K562 (cell line): ENCODE measurements around the gene SLC16A12. TPM values are rescaled to one million over a fixed set of nuclear protein-coding genes. Genes with fewer than 3 reads are reported as not detected.

Experiments used
- ATAC-seq: fragments of 200-7000 bp; cut with Tn5 transposase; 3 replicates; pipeline ENCODE4 v1.9.1; 2020; ENCODE audit warnings: moderate library complexity
- BruUV-seq: library from RNA; stranded (reverse); fragments of 400-500 nt; replicated peaks from 2 replicates; lab custom pipeline; 2021; lab: Mats Ljungman, UMichigan
- CTCF ChIA-PET: fragments of 300-600 bp; formaldehyde crosslinking; extraction: SDS; loops from one replicate; lab custom pipeline; 2021; ENCODE audit warnings: low intra/inter-chr PET ratio; lab: Yijun Ruan, JAX
- POLR2A ChIA-PET: fragments of 300-600, 350-650 bp; sonication (Branson Sonifier 250); formaldehyde crosslinking; extraction: SDS; loops from one replicate; lab custom pipeline; 2021; ENCODE audit warnings: antibody characterized with exemption, inconsistent platforms; lab: Yijun Ruan, JAX
- DNase-seq, 4 experiments: peaks; one replicate each; pipeline versions ENCODE4 v3.0.0 to v3.0.0-alpha.2; 2011 to 2018; ENCODE audit warnings: low spot score in 3 of 4, mixed read lengths in 3 of 4; ENCODE audit errors: extremely low read depth in 1 of 4
- FAIRE-seq: peaks from 2 replicates; lab custom pipeline; 2011; peaks lifted over from hg19 to GRCh38; lab: Jason Lieb, UNC
- H2AFZ ChIP-seq: 2 replicates; pipeline ENCODE4 v1.6.0; 2011; ENCODE audit warnings: low read depth, low read length, control low read depth, inconsistent platforms
- H3K27ac ChIP-seq: fragments of 200-600 bp; 3 replicates; pipeline ENCODE4 v1.8.0; 2011; ENCODE audit warnings: low read depth, mild to moderate bottlenecking, control low read depth, inconsistent platforms, low read length, moderate library complexity, mixed read lengths; ENCODE audit errors: extremely low read depth
- H3K27me3 ChIP-seq, 2 experiments: fragments of 300-600 bp in 1 of 2; 2 replicates in 1 of 2; 3 replicates in 1 of 2; pipeline versions ENCODE4 v1.6.0 to v1.8.0; 2011; ENCODE audit warnings: inconsistent platforms in 2 of 2, low read length in 2 of 2, mild to moderate bottlenecking in 1 of 2, mixed read lengths in 1 of 2, moderate library complexity in 1 of 2; ENCODE audit not compliant: control insufficient read depth in 2 of 2, insufficient read depth in 2 of 2
- H3K36me3 ChIP-seq: fragments of 300-600 bp; 3 replicates; pipeline ENCODE4 v1.8.0; 2011; ENCODE audit warnings: mild to moderate bottlenecking, low read length, inconsistent platforms; ENCODE audit not compliant: control insufficient read depth, insufficient read depth
- H3K4me1 ChIP-seq, 2 experiments: fragments of 200-600 bp in 1 of 2; replicated peaks in 1 of 2; 2 replicates in 1 of 2; 3 replicates in 1 of 2; pipeline versions ENCODE4 v1.5.1 to v1.8.0; 2011; ENCODE audit warnings: inconsistent platforms in 2 of 2, low read length in 2 of 2, mild to moderate bottlenecking in 1 of 2, mixed read lengths in 1 of 2, moderate library complexity in 1 of 2; ENCODE audit not compliant: control insufficient read depth in 2 of 2, insufficient read depth in 2 of 2
- H3K4me2 ChIP-seq: 2 replicates; pipeline ENCODE4 v1.6.1; 2011; ENCODE audit warnings: low read length, control low read depth, inconsistent platforms, mixed read lengths; ENCODE audit not compliant: insufficient read depth
- H3K4me3 ChIP-seq: fragments of 200-600 bp; sonication (generic), shearing (Covaris generic); 2 replicates; pipeline ENCODE4 v1.5.1; 2016; ENCODE audit warnings: control low read depth, inconsistent platforms
- H3K79me2 ChIP-seq: fragments of 200-600 bp; 3 replicates; pipeline ENCODE4 v1.8.0; 2011; ENCODE audit warnings: low read length, inconsistent platforms; ENCODE audit not compliant: control insufficient read depth, insufficient read depth
- H3K9ac ChIP-seq, 2 experiments: 2 replicates each; pipeline versions ENCODE4 v1.6.0 to v1.6.1; 2011; ENCODE audit warnings: low read depth in 2 of 2, low read length in 2 of 2, control low read depth in 1 of 2, inconsistent platforms in 1 of 2, mild to moderate bottlenecking in 1 of 2, mixed read lengths in 1 of 2; ENCODE audit not compliant: insufficient read depth in 1 of 2
- H3K9me1 ChIP-seq: one replicate; pipeline ENCODE4 v1.6.0; 2011; ENCODE audit warnings: inconsistent platforms, mild to moderate bottlenecking, low read length, moderate library complexity; ENCODE audit not compliant: control insufficient read depth, insufficient read depth
- H3K9me3 ChIP-seq: replicated peaks from 2 replicates; pipeline ENCODE4 v1.5.1; 2011; ENCODE audit warnings: low read depth, low read length, inconsistent platforms; ENCODE audit not compliant: control insufficient read depth, insufficient read depth
- H4K20me1 ChIP-seq: replicated peaks from 2 replicates; pipeline ENCODE4 v1.6.1; 2011; ENCODE audit warnings: low read length, inconsistent platforms, mixed read lengths; ENCODE audit not compliant: control insufficient read depth, insufficient read depth
- BRD9 ChIP-seq: fragments of 450-650 bp; IDR thresholded peaks from 2 replicates; pipeline ENCODE4 v1.6.1; 2018; ENCODE audit warnings: low read depth; ENCODE audit not compliant: partially characterized antibody
- C11orf30 ChIP-seq: fragments of 450-650 bp; IDR thresholded peaks from 2 replicates; pipeline ENCODE4 v1.6.1; 2016; ENCODE audit warnings: low read depth, mild to moderate bottlenecking
- DLX4 ChIP-seq: fragments of 250-450 bp; sonication (Bioruptor Pico); IDR thresholded peaks from 2 replicates; pipeline ENCODE4 v1.6.1; 2021; ENCODE audit warnings: mild to moderate bottlenecking
- JUNB ChIP-seq: fragments of 450-650 bp; formaldehyde crosslinking; conservative IDR thresholded peaks from 2 replicates; pipeline ENCODE4 v1.4.0; 2020; ENCODE audit warnings: mild to moderate bottlenecking
- MAFF ChIP-seq: IDR thresholded peaks from 2 replicates; pipeline ENCODE4 v1.6.1; 2012; ENCODE audit warnings: low read length, improper control_type of control experiment
- MAFG ChIP-seq: fragments of 450-650 bp; conservative IDR thresholded peaks from 2 replicates; pipeline ENCODE4 v1.6.1; 2016; ENCODE audit warnings: missing genetic modification characterization, missing compliant biosample characterization
- MYC ChIP-seq, 2 experiments: fragments of 250-450 bp in 1 of 2; sonication (Bioruptor Pico) in 1 of 2; IDR thresholded peaks; 2 replicates each; pipeline versions ENCODE4 v1.5.1 to v1.6.1; 2012 to 2021; ENCODE audit warnings: low read depth in 2 of 2, borderline replicate concordance in 1 of 2, improper control_type of control experiment in 1 of 2, low read length in 1 of 2, mild to moderate bottlenecking in 1 of 2, moderate library complexity in 1 of 2
- POLR3G ChIP-seq: IDR thresholded peaks from 2 replicates; pipeline ENCODE4 v1.6.1; 2011; ENCODE audit not compliant: insufficient read length, insufficient replicate concordance; ENCODE audit errors: extremely low read depth
- STAG1 ChIP-seq: sonication (generic); formaldehyde crosslinking; IDR thresholded peaks from 2 replicates; pipeline ENCODE4 v1.5.0; 2020; ENCODE audit warnings: missing genetic modification reagents, borderline replicate concordance
- STAT5A ChIP-seq: IDR thresholded peaks from 2 replicates; pipeline ENCODE4 v1.6.1; 2012; ENCODE audit warnings: low read length, inconsistent platforms, borderline replicate concordance
- TCF7L2 ChIP-seq: fragments of 150-350 bp; IDR thresholded peaks from 2 replicates; pipeline ENCODE4 v1.6.1; 2016; ENCODE audit warnings: low read depth, mild to moderate bottlenecking, low read length, moderate library complexity
- TEAD2 ChIP-seq: fragments of 450-650 bp; IDR thresholded peaks from 2 replicates; pipeline ENCODE4 v1.6.1; 2016; ENCODE audit warnings: missing genetic modification characterization, control low read depth, missing compliant biosample characterization
- XRCC4 ChIP-seq: IDR thresholded peaks from one replicate; pipeline ENCODE4 v1.6.1; 2011; ENCODE audit not compliant: insufficient read depth, insufficient read length; ENCODE audit errors: extremely low read depth
- ZFP36 ChIP-seq: fragments of 150-350 bp; IDR thresholded peaks from 2 replicates; pipeline ENCODE4 v1.6.1; 2018; ENCODE audit warnings: low read length, low read depth; ENCODE audit not compliant: partially characterized antibody
- ZFPM2 ChIP-seq: fragments of 250-450 bp; sonication (Bioruptor Pico); IDR thresholded peaks from 2 replicates; pipeline ENCODE4 v1.5.1; 2022; ENCODE audit warnings: mild to moderate bottlenecking
- ZNF224 ChIP-seq: sonication (generic); formaldehyde crosslinking; IDR thresholded peaks from 2 replicates; pipeline ENCODE4 v1.8.0; 2022; ENCODE audit warnings: mild to moderate bottlenecking, missing genetic modification reagents
- ZNF24 ChIP-seq: fragments of 450-650 bp; IDR thresholded peaks from 2 replicates; pipeline ENCODE4 v1.6.1; 2016
- ZNF316 ChIP-seq: fragments of 450-650 bp; IDR thresholded peaks from 2 replicates; pipeline ENCODE4 v1.6.1; 2016
- ZNF347 ChIP-seq: fragments of 450-650 bp; formaldehyde crosslinking; IDR thresholded peaks from 2 replicates; pipeline ENCODE4 v1.4.0; 2020; ENCODE audit warnings: low read depth, mild to moderate bottlenecking, moderate library complexity
- ZNF384 ChIP-seq: IDR thresholded peaks from 2 replicates; pipeline ENCODE4 v1.6.1; 2012; ENCODE audit warnings: low read depth, low read length, improper control_type of control experiment
- ZNF561 ChIP-seq: fragments of 450-650 bp; formaldehyde crosslinking; conservative IDR thresholded peaks from 2 replicates; pipeline ENCODE4 v1.4.0; 2020; ENCODE audit warnings: mild to moderate bottlenecking, moderate library complexity
- WGBS: fragments of 100-300 bp; shearing (Covaris generic); methylation state at CpG from one replicate; pipeline ENCODE4 v1.1.6; 2016; ENCODE audit warnings: low coverage, mixed read lengths; ENCODE audit not compliant: insufficient coverage; ENCODE audit errors: missing lambda C conversion rate; 5-methylcytosine and 5-hydroxymethylcytosine counted together
- in situ Hi-C: fragments of 300-500 bp; cut with MboI; formaldehyde crosslinking; loops from 4 replicates; pipeline ENCODE4 v1.15.0; 2018; ENCODE audit warnings: inconsistent platforms, mixed read lengths
- intact Hi-C: fragments of 100-400 bp; cut with micrococcal nuclease; formaldehyde crosslinking; loops from 2 replicates; pipeline ENCODE4 v1.14.2; 2022
- polyA plus RNA-seq, 8 experiments: library from polyadenylated mRNA; depleted of rRNA in 4 of 8; stranded (reverse) in 5 of 8; unstranded in 3 of 8; fragments of >200 nt; fragmentation: Nextera tagmentation in 2 of 8; fragmentation: Illumina TruSeq in 1 of 8; extraction: Ambion mirVana in 2 of 8; extraction: Trizol in 1 of 8; gene quantifications; 2 replicates each; pipeline versions ENCODE4 v1.2.1 to v1.2.3, GENCODE V29; 2011 to 2014; ENCODE audit warnings: inconsistent platforms in 1 of 8, missing spikeins in 1 of 8
- total RNA-seq, 7 experiments: library from RNA; depleted of rRNA in 6 of 7; stranded (reverse); fragments of >200 nt in 6 of 7; fragmentation: Illumina TruSeq in 2 of 7; extraction: Trizol in 2 of 7; gene quantifications; 2 replicates each; pipeline versions ENCODE4 v1.2.1 to v1.2.3, GENCODE V29; 2011 to 2021; ENCODE audit warnings: low replicate concordance in 1 of 7
- TF ChIP-seq, protein P1 (sequence below): fragments of 250-450 bp; sonication (Bioruptor Pico); IDR thresholded peaks from 2 replicates; pipeline ENCODE4 v1.8.0; 2021; ENCODE audit warnings: moderate library complexity, mild to moderate bottlenecking, inconsistent platforms

The SLC16A12 gene
- total and polyA plus RNA-seq, 9 of the 15 experiments (the other 6 are each of a cell fraction or from before 2014, with no cell fraction given), result not detected

GRCh38 chr10:89518876-89519842 lies 16.2 kb downstream of the SLC16A12 start:
- TF ChIP-seq POLR3G (no peak), ZNF224 (CRISPR knock-in tag) (no peak), ZNF561 (CRISPR knock-in tag) (no peak), XRCC4 (no peak), C11orf30 (0 out of 2 replicates have a peak, but pooled peaks have one; percentile 40), MAFF (peak; percentile 11; the same call in 1 of the 2 replicates), ZFP36 (no peak), STAG1 (CRISPR knock-in tag) (no peak), TEAD2 (tag) (no peak), MAFG (tag) (no peak; the same call in 1 of the 2 replicates), ZNF347 (CRISPR knock-in tag) (no peak), STAT5A (no peak), ZNF316 (peak; percentile 52), JUNB (CRISPR knock-in tag) (no peak), TCF7L2 (no peak), BRD9 (no peak), ZNF384 (no peak), DLX4 (CRISPR knock-in tag) (no peak), MYC (IDR thresholded peaks at IDR 0.05; ENCODE audit: low read depth, low read length) (no peak), MYC (CRISPR knock-in tag; IDR thresholded peaks at IDR 0.05; ENCODE audit: borderline replicate concordance, low read depth) (no peak), ZNF24 (no peak), ZFPM2 (no peak)
- TF ChIP-seq, protein P1, sequence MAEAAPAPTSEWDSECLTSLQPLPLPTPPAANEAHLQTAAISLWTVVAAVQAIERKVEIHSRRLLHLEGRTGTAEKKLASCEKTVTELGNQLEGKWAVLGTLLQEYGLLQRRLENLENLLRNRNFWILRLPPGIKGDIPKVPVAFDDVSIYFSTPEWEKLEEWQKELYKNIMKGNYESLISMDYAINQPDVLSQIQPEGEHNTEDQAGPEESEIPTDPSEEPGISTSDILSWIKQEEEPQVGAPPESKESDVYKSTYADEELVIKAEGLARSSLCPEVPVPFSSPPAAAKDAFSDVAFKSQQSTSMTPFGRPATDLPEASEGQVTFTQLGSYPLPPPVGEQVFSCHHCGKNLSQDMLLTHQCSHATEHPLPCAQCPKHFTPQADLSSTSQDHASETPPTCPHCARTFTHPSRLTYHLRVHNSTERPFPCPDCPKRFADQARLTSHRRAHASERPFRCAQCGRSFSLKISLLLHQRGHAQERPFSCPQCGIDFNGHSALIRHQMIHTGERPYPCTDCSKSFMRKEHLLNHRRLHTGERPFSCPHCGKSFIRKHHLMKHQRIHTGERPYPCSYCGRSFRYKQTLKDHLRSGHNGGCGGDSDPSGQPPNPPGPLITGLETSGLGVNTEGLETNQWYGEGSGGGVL (CRISPR knock-in tag), result no peak
- intact Hi-C loops, result no loop called here
- FAIRE-seq, result no peak

More at GRCh38 chr10:89518876-89519842, 16.2 kb downstream of the SLC16A12 start:
- WGBS, result 4% methylated on average over 12 of the region's 12 CpGs
- Histone ChIP-seq H4K20me1 (no peaks in the 10 kb centered on the region), H3K9me3 (no peaks in the 10 kb centered on the region), H3K9ac (no peak overlapping the region), H3K79me2 (no peaks in the 10 kb centered on the region), H3K4me2 (no peak overlapping the region), H3K27ac (no peak overlapping the region), H3K9me1 (no peaks in the 10 kb centered on the region), H3K27me3 (0 out of 5 replicates have a peak, but pooled peaks cover 3 to 4% of the 10 kb centered on the region in 2 experiments), H2AFZ (no peak overlapping the region), H3K4me1 (no peaks in the 10 kb centered on the region), H3K36me3 (no peaks in the 10 kb centered on the region), H3K4me3 (no peak overlapping the region)
- no peak for DNase-seq
- ChIA-PET CTCF (no interaction called here), POLR2A (interaction anchor here (0.6 kb wide), 1 partner anchor 1299 kb away, joined by 3 read pairs; no protein-coding TSS in a partner anchor)
- in situ Hi-C loops, result no loop called here
- BruUV-seq, result no TSS peak
- no peak for ATAC-seq
